Body of pancreas (tissue), 4 donors: ENCODE data around the gene GALNT6. TPM values are rescaled to one million over a fixed set of nuclear protein-coding genes. Genes with fewer than 3 reads are reported as not detected.

Experiments
- ATAC-seq: fragments of 150-250 bp; one replicate; pipeline ENCODE4 v1.9.1; 2016
- DNase-seq, 4 donors: peaks; one replicate each; pipeline ENCODE4 v3.0.0-alpha.2; 2019
- H3K27ac ChIP-seq, 4 donors: fragments of 200-600 bp; sonication (generic); 1 replicate in 3 of 4; 2 replicates in 1 of 4; pipeline versions ENCODE4 v1.5.1 to v1.6.1; 2016 to 2019; ENCODE audit warnings: mild to moderate bottlenecking in 1 of 4, mixed read lengths in 1 of 4, moderate library complexity in 1 of 4
- H3K27me3 ChIP-seq, 2 donors: fragments of 200-600 bp; sonication (generic); one replicate each; pipeline ENCODE4 v1.6.0; 2016; ENCODE audit warnings: mild to moderate bottlenecking in 1 of 2
- H3K36me3 ChIP-seq, 2 donors: fragments of 200-600 bp; sonication (generic); replicated peaks in 1 of 2; 2 replicates each; pipeline ENCODE4 v1.5.1; 2016; ENCODE audit warnings: low read depth in 2 of 2; ENCODE audit not compliant: insufficient read depth in 1 of 2
- H3K4me1 ChIP-seq: fragments of 200-600 bp; sonication (generic); one replicate; pipeline ENCODE4 v1.6.0; 2016
- H3K4me3 ChIP-seq, 2 donors: fragments of 200-600 bp; sonication (generic); 1 replicate in 1 of 2; 2 replicates in 1 of 2; pipeline ENCODE4 v1.5.1; 2016 to 2019
- H3K9me3 ChIP-seq, 3 donors: fragments of 200-600 bp; sonication (generic); 1 replicate in 2 of 3; 2 replicates in 1 of 3; pipeline ENCODE4 v1.5.1; 2016
- CTCF ChIP-seq, 7 experiments: fragments of 450-650 bp in 4 of 7; fragments of 200-600 bp in 3 of 7; sonication (generic) in 3 of 7; IDR thresholded peaks; one replicate each; pipeline ENCODE4 v1.5.1; 2016 to 2019; ENCODE audit warnings: antibody characterized with exemption in 7 of 7
- POLR2A ChIP-seq, 3 donors: fragments of 450-650 bp; IDR thresholded peaks; one replicate each; pipeline ENCODE4 v1.6.1; 2016; ENCODE audit warnings: antibody characterized with exemption in 3 of 3, mild to moderate bottlenecking in 2 of 3
- WGBS, 2 donors: methylation state at CpG; one replicate each; pipeline ENCODE4 v1.1.5; 2017; 5-methylcytosine and 5-hydroxymethylcytosine counted together
- intact Hi-C: fragments of 100-400 bp; cut with DNase I; formaldehyde crosslinking; loops from one replicate; pipeline ENCODE4 v1.15.1; 2023
- total RNA-seq, 2 donors: library from RNA; depleted of rRNA; stranded (reverse); fragments of >200 nt; gene quantifications; one replicate each; pipeline ENCODE4 v1.1.0, GENCODE V29; 2016

The GALNT6 gene
- total RNA-seq: 1 to 10 TPM; 8.6 to 9.3 TPM

- 1% methylated on average over 14 to 73 of the region's 73 CpGs for WGBS, 2 donors
- peak; percentile 91 for ATAC-seq
- Histone ChIP-seq H3K4me1 (peaks cover 19% of the 10 kb centered on the region), H3K36me3 (no peaks in the 10 kb centered on the region), H3K27me3 (no peaks in the 10 kb centered on the region), H3K27ac (peak within 1 kb of the TSS; percentile 21 to 72 (median 48)), H3K9me3 (no peaks in the 10 kb centered on the region), H3K4me3 (peak within 1 kb of the TSS; percentile 47 to 60)
- intact Hi-C loops: no loop called here
- DNase-seq: peak; percentile 75 to 89 (median 79)
- TF ChIP-seq POLR2A (IDR thresholded peaks at IDR 0.05): peak; percentile 44 to 61 (median 56)
- peak in 1 of 7 experiments; percentile 1 for TF ChIP-seq CTCF (IDR thresholded peaks at IDR 0.05)
Measured at GRCh38 chr12:51391283-51392123, at the start of gene GALNT6. GALNT6 (minus strand) TSS chr12:51391406; CDS start chr12:51379781, 11,625 bp downstream.

DNA sequence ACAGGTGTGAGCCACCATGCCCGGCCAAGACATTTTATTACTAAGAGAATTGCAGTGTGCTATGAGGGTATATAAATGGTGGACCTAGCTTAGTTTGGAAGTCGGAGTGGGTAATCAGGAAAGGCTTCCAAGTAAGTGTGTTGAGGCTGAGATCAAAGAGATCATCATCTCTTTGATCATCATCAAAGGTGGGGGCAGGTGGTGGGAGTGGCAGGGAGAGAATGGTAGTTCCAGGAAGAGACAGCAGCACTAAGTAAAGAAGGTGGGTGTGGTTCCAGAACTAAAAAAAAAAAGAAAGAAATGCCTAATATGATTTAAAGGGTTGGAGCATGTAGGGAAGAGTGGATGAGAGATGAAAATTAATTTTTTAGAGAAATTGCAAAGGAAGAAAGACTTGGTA is 48.1 kb upstream of the GALNT6 start:
- Histone ChIP-seq H3K9me3 (no peaks in the 10 kb centered on the region), H3K27me3 (no peaks in the 10 kb centered on the region), H3K4me3 (no peak overlapping the region), H3K4me1 (peaks cover 1% of the 10 kb centered on the region), H3K27ac (no peak overlapping the region), H3K36me3 (no peaks in the 10 kb centered on the region)
- 85 to 96% methylated on average over 2 of the region's 2 CpGs for whole genome bisulfite sequencing, 2 donors
- DNase-seq: no peak
- intact Hi-C loops: no loop called here
- ATAC-seq: no peak
- no peak for TF ChIP-seq POLR2A (IDR thresholded peaks at IDR 0.05)
- no peak for TF ChIP-seq CTCF (IDR thresholded peaks at IDR 0.05)

DNA sequence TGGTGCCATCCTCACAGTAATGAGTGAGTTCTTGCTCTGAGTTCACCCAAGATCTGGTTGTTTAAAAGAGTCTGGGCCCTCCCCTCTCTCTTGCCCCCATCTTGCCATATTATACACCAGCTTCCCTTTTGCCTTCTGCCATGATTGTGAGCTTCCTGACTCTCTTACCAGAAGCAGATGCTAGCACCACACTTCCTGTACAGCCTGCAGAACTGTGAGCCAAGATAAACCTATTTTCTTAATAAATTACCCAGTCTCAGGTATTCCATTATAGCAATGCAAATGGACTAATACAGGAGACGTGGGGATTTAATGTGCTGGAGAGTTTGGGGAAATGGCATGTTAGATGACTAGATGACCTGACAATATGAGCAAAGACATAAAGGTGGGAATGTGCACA is 46.2 kb upstream of the GALNT6 start:
- H3K27me3 ChIP-seq: no peaks in the 10 kb centered on the region
- intact Hi-C loops: no loop called here
- no peaks in the 10 kb centered on the region for H3K9me3 ChIP-seq
- 79 to 80% methylated on average over 1 of the region's 1 CpG for WGBS, 2 donors
- no peak for TF ChIP-seq CTCF (IDR thresholded peaks at IDR 0.05)
- no peak for TF ChIP-seq POLR2A (IDR thresholded peaks at IDR 0.05)
- no peak for DNase-seq
- H3K27ac ChIP-seq: no peak overlapping the region
- ATAC-seq: no peak
- no peak overlapping the region for H3K4me3 ChIP-seq
- H3K36me3 ChIP-seq: no peaks in the 10 kb centered on the region
- H3K4me1 ChIP-seq: peaks cover 6% of the 10 kb centered on the region

DNA sequence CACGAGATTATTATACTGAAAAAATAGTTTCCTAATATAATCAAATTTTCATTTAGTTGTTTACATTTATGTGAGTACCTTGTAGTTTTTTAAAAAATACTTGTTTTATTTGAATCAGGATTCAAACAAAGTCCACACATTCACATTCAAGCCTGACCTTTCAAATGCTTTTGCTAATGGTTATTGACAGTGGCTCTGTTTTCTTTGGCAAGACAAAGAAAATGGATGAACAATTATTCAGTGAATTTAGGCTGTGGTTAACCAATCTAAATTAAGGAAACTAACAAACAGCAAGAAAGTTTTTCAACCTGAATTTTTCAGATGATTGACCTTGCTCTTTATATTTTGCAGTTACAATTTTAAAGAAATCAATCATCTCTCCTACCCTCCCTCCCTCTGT is 43.1 kb upstream of the GALNT6 start:
- ATAC-seq (no peak), DNase-seq (no peak)
- TF ChIP-seq CTCF (IDR thresholded peaks at IDR 0.05) (no peak), POLR2A (IDR thresholded peaks at IDR 0.05) (no peak)
- intact Hi-C loops: no loop called here
- Histone ChIP-seq H3K9me3 (no peaks in the 10 kb centered on the region), H3K4me3 (no peak overlapping the region), H3K27ac (no peak overlapping the region), H3K27me3 (no peaks in the 10 kb centered on the region), H3K36me3 (no peaks in the 10 kb centered on the region), H3K4me1 (peaks cover 28% of the 10 kb centered on the region)
- 23 to 40% methylated on average over 1 of the region's 1 CpG for WGBS, 2 donors

DNA sequence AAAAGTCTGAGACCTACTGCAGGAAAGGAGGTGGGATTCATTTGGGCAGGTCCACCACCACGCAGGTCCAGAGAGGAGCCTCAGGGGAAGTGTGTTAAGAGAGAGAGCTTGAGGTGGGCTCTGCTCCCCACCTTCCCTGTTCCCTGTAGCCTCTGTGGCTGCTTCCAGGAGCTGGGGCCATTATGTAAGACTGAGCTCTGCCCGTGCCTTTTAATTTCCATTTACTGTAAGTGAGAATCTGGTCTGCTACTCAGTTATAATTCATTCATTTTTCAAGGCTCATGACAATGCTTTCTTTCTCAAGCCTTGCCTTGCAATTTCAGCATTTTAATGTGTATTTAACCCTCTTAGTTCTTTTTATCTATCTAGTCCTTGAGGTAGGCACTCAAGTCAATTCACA is 41.7 kb upstream of the GALNT6 start:
- Histone ChIP-seq H3K4me3 (no peak overlapping the region), H3K27me3 (no peaks in the 10 kb centered on the region), H3K9me3 (no peaks in the 10 kb centered on the region), H3K27ac (no peak overlapping the region), H3K4me1 (peaks cover 31% of the 10 kb centered on the region), H3K36me3 (no peaks in the 10 kb centered on the region)
- ATAC-seq (no peak), DNase-seq (no peak)
- TF ChIP-seq CTCF (IDR thresholded peaks at IDR 0.05): no peak
- intact Hi-C loops: no loop called here
- WGBS, 2 donors: 90 to 94% methylated on average over 2 of the region's 2 CpGs
